ENCODE measurements around the gene FAM13A. TPM values are rescaled to one million over a fixed set of nuclear protein-coding genes. Genes with fewer than 3 reads are reported as not detected.

FAM13A gene
- total RNA-seq, 1 donor from 2014 or later = 32.2 TPM

- peak overlapping the region; percentile 21 for H3K27ac ChIP-seq
- no peaks in the 10 kb centered on the region for H3K9me3 ChIP-seq
- no peaks in the 10 kb centered on the region for H3K27me3 ChIP-seq
- no peak overlapping the region for H3K4me3 ChIP-seq
- DNase-seq (ENCODE audit: extremely low spot score in 2 of 2) = no peak
- TF ChIP-seq POLR2AphosphoS5 (IDR thresholded peaks at IDR 0.05; ENCODE audit: insufficient read depth in 1 of 2, low read depth in 1 of 2) (no peak), POLR2A (IDR thresholded peaks at IDR 0.05) (no peak), CTCF (IDR thresholded peaks at IDR 0.05) (no peak)
- no peaks in the 10 kb centered on the region for H3K36me3 ChIP-seq
- H3K4me1 ChIP-seq = peaks cover 8% of the 10 kb centered on the region
- intact Hi-C loops (cut with DNase I) = no loop called here
These were observed 104.9 kb downstream of the FAM13A start for GRCh38 chr4:88952081-88952480.

GRCh38 chr4:88949605-88950004, 107.4 kb downstream of the FAM13A start:
- Histone ChIP-seq H3K27ac (no peak overlapping the region), H3K4me1 (peaks cover 8% of the 10 kb centered on the region), H3K9me3 (no peaks in the 10 kb centered on the region), H3K4me3 (no peak overlapping the region), H3K36me3 (no peaks in the 10 kb centered on the region), H3K27me3 (no peaks in the 10 kb centered on the region)
- no peak for DNase-seq (ENCODE audit: extremely low spot score in 2 of 2)
- intact Hi-C loops (cut with DNase I) = no loop called here
- TF ChIP-seq POLR2AphosphoS5 (IDR thresholded peaks at IDR 0.05; ENCODE audit: insufficient read depth in 1 of 2, low read depth in 1 of 2) = peak in 1 of 2 donors; percentile 42
- no peak for TF ChIP-seq CTCF (IDR thresholded peaks at IDR 0.05)
- TF ChIP-seq POLR2A (IDR thresholded peaks at IDR 0.05) = no peak

GRCh38 chr4:88940506-88940905, 116.5 kb downstream of the FAM13A start:
- Histone ChIP-seq H3K27ac (no peak overlapping the region), H3K9me3 (no peaks in the 10 kb centered on the region), H3K36me3 (no peaks in the 10 kb centered on the region), H3K4me1 (no peaks in the 10 kb centered on the region), H3K4me3 (no peak overlapping the region), H3K27me3 (no peaks in the 10 kb centered on the region)
- no peak for DNase-seq (ENCODE audit: extremely low spot score in 2 of 2)
- intact Hi-C loops (cut with DNase I) = no loop called here
- TF ChIP-seq POLR2AphosphoS5 (IDR thresholded peaks at IDR 0.05; ENCODE audit: insufficient read depth in 1 of 2, low read depth in 1 of 2) = no peak
- TF ChIP-seq CTCF (IDR thresholded peaks at IDR 0.05) = no peak
- no peak for TF ChIP-seq POLR2A (IDR thresholded peaks at IDR 0.05)

DNA sequence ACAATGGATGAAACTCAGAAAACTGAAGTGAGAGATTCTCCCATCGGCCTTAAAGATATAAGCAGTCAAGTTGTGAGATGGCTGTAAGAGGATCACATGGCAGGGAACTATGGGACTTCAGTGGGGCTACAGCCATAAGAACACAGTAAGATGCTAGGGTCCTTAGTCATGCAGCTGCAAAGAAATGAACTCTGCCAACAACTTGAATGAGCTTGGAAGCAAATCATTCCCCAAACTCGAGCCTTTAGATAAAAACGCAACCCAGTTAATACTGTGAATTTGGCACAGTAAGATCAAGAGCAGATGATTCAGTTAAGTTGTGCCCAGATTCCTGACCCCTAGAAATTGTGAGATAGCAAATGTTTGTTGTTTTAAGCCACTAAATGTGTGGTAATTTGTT, 117.3 kb downstream of the FAM13A start:
- H3K9me3 ChIP-seq = no peaks in the 10 kb centered on the region
- intact Hi-C loops (cut with DNase I) = no loop called here
- DNase-seq (ENCODE audit: extremely low spot score in 2 of 2) = no peak

DNA sequence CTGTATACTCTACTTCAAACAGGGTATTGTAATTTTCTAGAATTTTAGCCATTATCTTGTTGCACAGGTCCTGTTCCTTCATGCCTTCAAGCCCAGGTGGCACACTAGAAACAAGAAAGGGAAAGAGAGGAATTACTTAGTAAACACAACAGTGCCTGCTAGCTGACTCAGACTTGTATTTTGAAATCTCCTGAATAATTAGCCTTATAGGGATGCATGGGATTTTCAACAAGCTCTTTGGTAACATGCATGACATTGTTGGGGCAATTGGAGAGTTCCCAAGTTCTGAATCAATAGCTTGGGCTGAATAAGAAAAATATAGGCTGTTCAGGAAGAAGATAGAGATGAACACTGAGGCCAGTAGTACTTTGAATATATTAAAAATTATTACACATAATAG, 118.8 kb downstream of the FAM13A start:
- no peak for DNase-seq (ENCODE audit: extremely low spot score in 2 of 2)
- no peaks in the 10 kb centered on the region for H3K27me3 ChIP-seq
- no peak overlapping the region for H3K4me3 ChIP-seq
- H3K4me1 ChIP-seq = no peaks in the 10 kb centered on the region
- TF ChIP-seq POLR2AphosphoS5 (IDR thresholded peaks at IDR 0.05; ENCODE audit: insufficient read depth in 1 of 2, low read depth in 1 of 2) (peak in 1 of 2 donors; percentile 54), CTCF (IDR thresholded peaks at IDR 0.05) (no peak)
- no peaks in the 10 kb centered on the region for H3K9me3 ChIP-seq
- H3K36me3 ChIP-seq = no peaks in the 10 kb centered on the region
- H3K27ac ChIP-seq = no peak overlapping the region
- intact Hi-C loops (cut with DNase I) = no loop called here

More for the DNA sequence above, 117.3 kb downstream of the FAM13A start:
- Histone ChIP-seq H3K27me3 (no peaks in the 10 kb centered on the region), H3K36me3 (no peaks in the 10 kb centered on the region), H3K27ac (no peak overlapping the region), H3K4me3 (no peak overlapping the region), H3K4me1 (no peaks in the 10 kb centered on the region)
- TF ChIP-seq CTCF (IDR thresholded peaks at IDR 0.05) = no peak
- no peak for TF ChIP-seq POLR2A (IDR thresholded peaks at IDR 0.05)
- TF ChIP-seq POLR2AphosphoS5 (IDR thresholded peaks at IDR 0.05; ENCODE audit: insufficient read depth in 1 of 2, low read depth in 1 of 2) = no peak

Data from vagina (tissue), 2 donors.